ENCODE measurements around the gene LCE2C.

GRCh38 chr1:152683846-152684245 is 8.8 kb downstream of the LCE2C start:
- TF ChIP-seq CTCF (IDR thresholded peaks at IDR 0.05; ENCODE audit: low read length) (no peak), EZH2 (IDR thresholded peaks at IDR 0.05; ENCODE audit: borderline replicate concordance, low read length) (no peak)

Data from OCI-LY1 (cell line).